HEK293 (cell line): ENCODE results near the gene CBLN1.

Experiments used
- CTCF ChIA-PET: fragments of 350-600 bp; formaldehyde crosslinking; extraction: SDS; loops from one replicate; lab custom pipeline; 2021; ENCODE audit warnings: antibody characterized with exemption; lab: Yijun Ruan, JAX
- POLR2A ChIA-PET: fragments of 300-600 bp; formaldehyde crosslinking; extraction: SDS; loops from one replicate; lab custom pipeline; 2020; ENCODE audit warnings: antibody characterized with exemption, inconsistent platforms; lab: Yijun Ruan, JAX
- H3K27ac ChIP-seq: fragments of 200-500 bp; sonication (Bioruptor generic); 2 replicates; pipeline ENCODE4 v1.5.1; 2014; ENCODE audit warnings: low read depth, low read length, control low read depth, inconsistent platforms; ENCODE audit errors: extremely low read depth
- H3K36me3 ChIP-seq, 2 experiments: fragments of 200-500 bp in 1 of 2; sonication (Bioruptor generic) in 1 of 2; 1 replicate in 1 of 2; 2 replicates in 1 of 2; pipeline ENCODE4 v1.5.1; 2014 to 2017; ENCODE audit warnings: inconsistent platforms in 2 of 2, low read length in 2 of 2; ENCODE audit not compliant: control insufficient read depth in 2 of 2, insufficient read depth in 1 of 2
- H3K4me1 ChIP-seq: fragments of 200-500 bp; sonication (Bioruptor generic); 2 replicates; pipeline ENCODE4 v1.5.1; 2014; ENCODE audit warnings: mild to moderate bottlenecking, low read length, inconsistent platforms; ENCODE audit not compliant: control insufficient read depth, insufficient read depth
- H3K4me3 ChIP-seq: 2 replicates; pipeline ENCODE4 v1.5.1; 2011; ENCODE audit warnings: low read depth, mild to moderate bottlenecking, control low read depth, low read length, moderate library complexity
- H3K9me3 ChIP-seq: fragments of 200-500 bp; sonication (Bioruptor generic); 2 replicates; pipeline ENCODE4 v1.5.1; 2014; ENCODE audit warnings: low read depth, low read length, inconsistent platforms; ENCODE audit not compliant: control insufficient read depth, insufficient read depth
- GFI1B ChIP-seq: fragments of 450-650 bp; formaldehyde crosslinking; IDR thresholded peaks from 2 replicates; pipeline ENCODE4 v1.5.1; 2016; ENCODE audit warnings: missing biosample characterization, missing genetic modification characterization
- GLI4 ChIP-seq: fragments of 450-650 bp; formaldehyde crosslinking; IDR thresholded peaks from 2 replicates; pipeline ENCODE4 v1.5.1; 2016; ENCODE audit warnings: missing biosample characterization, missing genetic modification characterization
- HOXD13 ChIP-seq: sonication (generic); formaldehyde crosslinking; IDR thresholded peaks from 2 replicates; pipeline ENCODE4 v1.8.0; 2022; ENCODE audit warnings: missing genetic modification reagents, borderline replicate concordance
- KLF1 ChIP-seq: fragments of 450-650 bp; formaldehyde crosslinking; IDR thresholded peaks from 2 replicates; pipeline ENCODE4 v1.5.1; 2016; ENCODE audit warnings: missing biosample characterization, missing genetic modification characterization
- PRDM1 ChIP-seq: fragments of 450-650 bp; formaldehyde crosslinking; IDR thresholded peaks from 2 replicates; pipeline ENCODE4; 2016; ENCODE audit warnings: missing biosample characterization, missing genetic modification characterization
- ZFP69B ChIP-seq: fragments of 450-650 bp; formaldehyde crosslinking; IDR thresholded peaks from 2 replicates; pipeline ENCODE4 v1.5.1; 2016; ENCODE audit warnings: missing biosample characterization, missing genetic modification characterization
- ZIC2 ChIP-seq: fragments of 450-650 bp; formaldehyde crosslinking; IDR thresholded peaks from 2 replicates; pipeline ENCODE4 v1.5.1; 2016; ENCODE audit warnings: missing biosample characterization, missing genetic modification characterization
- ZNF146 ChIP-seq: fragments of 450-650 bp; formaldehyde crosslinking; IDR thresholded peaks from 2 replicates; pipeline ENCODE4 v1.5.1; 2016; ENCODE audit warnings: missing biosample characterization, missing genetic modification characterization
- ZNF37A ChIP-seq: fragments of 450-650 bp; IDR thresholded peaks from 2 replicates; pipeline ENCODE4 v1.5.1; 2018; ENCODE audit warnings: missing biosample characterization, missing genetic modification characterization
- ZNF404 ChIP-seq: fragments of 450-650 bp; formaldehyde crosslinking; IDR thresholded peaks from 2 replicates; pipeline ENCODE4 v1.5.1; 2017; ENCODE audit warnings: missing biosample characterization, missing genetic modification characterization
- ZNF423 ChIP-seq: fragments of 450-650 bp; formaldehyde crosslinking; IDR thresholded peaks from 2 replicates; pipeline ENCODE4 v1.5.1; 2016; ENCODE audit warnings: missing biosample characterization, missing genetic modification characterization
- ZNF473 ChIP-seq: fragments of 450-650 bp; formaldehyde crosslinking; IDR thresholded peaks from 2 replicates; pipeline ENCODE4 v1.5.1; 2017; ENCODE audit warnings: missing biosample characterization, missing genetic modification characterization
- ZNF521 ChIP-seq: fragments of 450-650 bp; formaldehyde crosslinking; IDR thresholded peaks from 2 replicates; pipeline ENCODE4 v1.5.1; 2017; ENCODE audit warnings: missing biosample characterization, mild to moderate bottlenecking, missing genetic modification characterization
- ZNF544 ChIP-seq: fragments of 450-650 bp; formaldehyde crosslinking; IDR thresholded peaks from 2 replicates; pipeline ENCODE4 v1.5.0; 2017; ENCODE audit warnings: missing biosample characterization, missing genetic modification characterization
- ZNF585B ChIP-seq: fragments of 450-650 bp; formaldehyde crosslinking; IDR thresholded peaks from 2 replicates; pipeline ENCODE4 v1.5.1; 2016; ENCODE audit warnings: missing biosample characterization, missing genetic modification characterization
- TF ChIP-seq, protein P1 (sequence below): fragments of 450-650 bp; formaldehyde crosslinking; IDR thresholded peaks from 2 replicates; pipeline ENCODE4 v1.5.1; 2016; ENCODE audit warnings: missing biosample characterization, missing genetic modification characterization
- TF ChIP-seq, protein P2 (sequence below): fragments of 450-650 bp; formaldehyde crosslinking; IDR thresholded peaks from 2 replicates; pipeline ENCODE4 v1.5.1; 2016; ENCODE audit warnings: missing biosample characterization, missing genetic modification characterization
- TF ChIP-seq, protein P3 (sequence below): fragments of 450-650 bp; formaldehyde crosslinking; IDR thresholded peaks from 2 replicates; pipeline ENCODE4 v1.5.1; 2016; ENCODE audit warnings: missing biosample characterization, missing genetic modification characterization
- TF ChIP-seq, protein P4 (sequence below): fragments of 450-650 bp; formaldehyde crosslinking; IDR thresholded peaks from 2 replicates; pipeline ENCODE4 v1.5.1; 2016; ENCODE audit warnings: missing biosample characterization, missing genetic modification characterization
- TF ChIP-seq, protein P5 (sequence below): fragments of 450-650 bp; formaldehyde crosslinking; IDR thresholded peaks from 2 replicates; pipeline ENCODE4 v1.5.1; 2016; ENCODE audit warnings: missing biosample characterization, missing genetic modification characterization, low read depth
- TF ChIP-seq, protein P6 (sequence below): fragments of 450-650 bp; formaldehyde crosslinking; IDR thresholded peaks from 2 replicates; pipeline ENCODE4 v1.5.1; 2016; ENCODE audit warnings: missing biosample characterization, missing genetic modification characterization

Gene CBLN1

DNA sequence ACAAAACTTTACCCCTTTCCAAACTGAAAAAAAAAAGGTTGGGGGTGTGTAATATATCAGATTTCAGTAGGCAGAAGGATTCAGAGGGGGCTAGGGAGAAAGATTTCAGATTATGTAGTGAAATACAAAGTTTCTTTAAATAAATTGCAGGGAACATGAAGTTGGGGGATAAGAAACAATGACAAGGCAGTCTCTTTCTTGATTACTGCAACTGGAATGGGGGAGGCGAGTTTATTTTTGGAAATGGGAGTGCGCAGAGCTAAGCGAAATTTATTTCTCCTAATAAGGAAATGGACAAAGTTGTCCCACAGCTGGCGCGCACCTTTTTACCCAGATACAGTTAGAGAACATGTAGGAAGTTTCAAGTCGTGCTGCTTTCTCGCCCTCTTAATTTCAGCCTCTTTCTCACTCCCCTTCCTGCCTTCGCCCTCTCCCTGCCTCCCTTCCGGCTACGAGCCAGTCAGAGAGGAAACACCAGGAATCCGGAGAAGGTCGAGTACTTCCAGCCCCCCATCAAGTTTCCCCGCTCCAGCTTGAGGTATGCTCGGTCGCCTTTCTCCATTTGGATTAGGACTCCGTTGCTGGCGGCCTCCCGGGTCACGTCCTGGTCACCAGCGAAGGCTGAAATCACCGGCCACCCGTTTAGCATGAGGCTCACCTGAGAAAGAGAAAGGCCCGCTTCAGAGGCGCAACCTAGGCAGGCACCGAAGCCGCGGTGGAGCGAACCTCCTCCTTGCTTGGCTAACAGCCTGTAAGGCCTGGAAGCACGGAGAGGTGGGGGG, 2.5 kb downstream of the CBLN1 start:
- TF ChIP-seq ZNF423 (tag by site-specific recombination) (no peak), ZNF473 (no peak), HOXD13 (CRISPR knock-in tag) (no peak), GLI4 (tag by site-specific recombination) (no peak), ZIC2 (tag by site-specific recombination) (no peak), ZNF585B (no peak), ZNF404 (tag by site-specific recombination) (no peak), ZNF544 (no peak), PRDM1 (tag by site-specific recombination) (no peak)
- TF ChIP-seq, protein P1, sequence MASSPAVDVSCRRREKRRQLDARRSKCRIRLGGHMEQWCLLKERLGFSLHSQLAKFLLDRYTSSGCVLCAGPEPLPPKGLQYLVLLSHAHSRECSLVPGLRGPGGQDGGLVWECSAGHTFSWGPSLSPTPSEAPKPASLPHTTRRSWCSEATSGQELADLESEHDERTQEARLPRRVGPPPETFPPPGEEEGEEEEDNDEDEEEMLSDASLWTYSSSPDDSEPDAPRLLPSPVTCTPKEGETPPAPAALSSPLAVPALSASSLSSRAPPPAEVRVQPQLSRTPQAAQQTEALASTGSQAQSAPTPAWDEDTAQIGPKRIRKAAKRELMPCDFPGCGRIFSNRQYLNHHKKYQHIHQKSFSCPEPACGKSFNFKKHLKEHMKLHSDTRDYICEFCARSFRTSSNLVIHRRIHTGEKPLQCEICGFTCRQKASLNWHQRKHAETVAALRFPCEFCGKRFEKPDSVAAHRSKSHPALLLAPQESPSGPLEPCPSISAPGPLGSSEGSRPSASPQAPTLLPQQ = no peak
- TF ChIP-seq, protein P2, sequence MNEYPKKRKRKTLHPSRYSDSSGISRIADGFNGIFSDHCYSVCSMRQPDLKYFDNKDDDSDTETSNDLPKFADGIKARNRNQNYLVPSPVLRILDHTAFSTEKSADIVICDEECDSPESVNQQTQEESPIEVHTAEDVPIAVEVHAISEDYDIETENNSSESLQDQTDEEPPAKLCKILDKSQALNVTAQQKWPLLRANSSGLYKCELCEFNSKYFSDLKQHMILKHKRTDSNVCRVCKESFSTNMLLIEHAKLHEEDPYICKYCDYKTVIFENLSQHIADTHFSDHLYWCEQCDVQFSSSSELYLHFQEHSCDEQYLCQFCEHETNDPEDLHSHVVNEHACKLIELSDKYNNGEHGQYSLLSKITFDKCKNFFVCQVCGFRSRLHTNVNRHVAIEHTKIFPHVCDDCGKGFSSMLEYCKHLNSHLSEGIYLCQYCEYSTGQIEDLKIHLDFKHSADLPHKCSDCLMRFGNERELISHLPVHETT (tag by site-specific recombination) = no peak
- TF ChIP-seq, protein P3, sequence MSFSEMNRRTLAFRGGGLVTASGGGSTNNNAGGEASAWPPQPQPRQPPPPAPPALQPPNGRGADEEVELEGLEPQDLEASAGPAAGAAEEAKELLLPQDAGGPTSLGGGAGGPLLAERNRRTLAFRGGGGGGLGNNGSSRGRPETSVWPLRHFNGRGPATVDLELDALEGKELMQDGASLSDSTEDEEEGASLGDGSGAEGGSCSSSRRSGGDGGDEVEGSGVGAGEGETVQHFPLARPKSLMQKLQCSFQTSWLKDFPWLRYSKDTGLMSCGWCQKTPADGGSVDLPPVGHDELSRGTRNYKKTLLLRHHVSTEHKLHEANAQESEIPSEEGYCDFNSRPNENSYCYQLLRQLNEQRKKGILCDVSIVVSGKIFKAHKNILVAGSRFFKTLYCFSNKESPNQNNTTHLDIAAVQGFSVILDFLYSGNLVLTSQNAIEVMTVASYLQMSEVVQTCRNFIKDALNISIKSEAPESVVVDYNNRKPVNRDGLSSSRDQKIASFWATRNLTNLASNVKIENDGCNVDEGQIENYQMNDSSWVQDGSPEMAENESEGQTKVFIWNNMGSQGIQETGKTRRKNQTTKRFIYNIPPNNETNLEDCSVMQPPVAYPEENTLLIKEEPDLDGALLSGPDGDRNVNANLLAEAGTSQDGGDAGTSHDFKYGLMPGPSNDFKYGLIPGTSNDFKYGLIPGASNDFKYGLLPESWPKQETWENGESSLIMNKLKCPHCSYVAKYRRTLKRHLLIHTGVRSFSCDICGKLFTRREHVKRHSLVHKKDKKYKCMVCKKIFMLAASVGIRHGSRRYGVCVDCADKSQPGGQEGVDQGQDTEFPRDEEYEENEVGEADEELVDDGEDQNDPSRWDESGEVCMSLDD (tag by site-specific recombination) = no peak
- Histone ChIP-seq H3K4me1 (peaks cover 2% of the 10 kb centered on the region; the same call in 1 of the 2 replicates), H3K4me3 (no peak overlapping the region), H3K36me3 (no peaks in the 10 kb centered on the region), H3K27ac (no peak overlapping the region), H3K9me3 (no peaks in the 10 kb centered on the region)
- ChIA-PET CTCF (interaction anchor here (0.6 to 0.7 kb wide), 2 partner anchors 23 to 1405 kb away, joined by 3 read pairs; no protein-coding TSS in a partner anchor), POLR2A (no interaction called here)

DNA sequence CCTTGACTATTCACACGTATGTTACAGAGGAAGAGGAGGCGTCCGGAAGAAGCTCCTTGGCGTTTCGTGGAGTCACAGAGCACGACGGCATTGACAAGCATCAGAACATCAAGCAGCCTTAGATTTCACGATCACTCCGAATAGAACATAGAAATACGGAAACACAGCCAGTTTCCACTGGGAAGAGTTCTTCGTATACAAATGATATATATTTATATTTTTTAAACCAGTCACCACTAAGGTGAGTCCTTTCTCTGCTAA, 3.1 kb downstream of the CBLN1 start:
- no peak overlapping the region for H3K4me3 ChIP-seq
- peaks cover 2% of the 10 kb centered on the region; the same call in 1 of the 2 replicates for H3K4me1 ChIP-seq
- POLR2A ChIA-PET = no interaction called here
- no peak overlapping the region for H3K27ac ChIP-seq
- CTCF ChIA-PET = interaction anchor here (0.6 to 0.7 kb wide), 2 partner anchors 95 to 1405 kb away, joined by 3 read pairs; no protein-coding TSS in a partner anchor
- H3K9me3 ChIP-seq = no peaks in the 10 kb centered on the region
- H3K36me3 ChIP-seq = no peaks in the 10 kb centered on the region
- TF ChIP-seq HOXD13 (CRISPR knock-in tag) (no peak), ZFP69B (tag by site-specific recombination) (no peak), ZNF521 (no peak), KLF1 (tag by site-specific recombination) (no peak), ZNF146 (no peak), GFI1B (no peak), ZNF37A (tag by site-specific recombination) (no peak)
- TF ChIP-seq, protein P4, sequence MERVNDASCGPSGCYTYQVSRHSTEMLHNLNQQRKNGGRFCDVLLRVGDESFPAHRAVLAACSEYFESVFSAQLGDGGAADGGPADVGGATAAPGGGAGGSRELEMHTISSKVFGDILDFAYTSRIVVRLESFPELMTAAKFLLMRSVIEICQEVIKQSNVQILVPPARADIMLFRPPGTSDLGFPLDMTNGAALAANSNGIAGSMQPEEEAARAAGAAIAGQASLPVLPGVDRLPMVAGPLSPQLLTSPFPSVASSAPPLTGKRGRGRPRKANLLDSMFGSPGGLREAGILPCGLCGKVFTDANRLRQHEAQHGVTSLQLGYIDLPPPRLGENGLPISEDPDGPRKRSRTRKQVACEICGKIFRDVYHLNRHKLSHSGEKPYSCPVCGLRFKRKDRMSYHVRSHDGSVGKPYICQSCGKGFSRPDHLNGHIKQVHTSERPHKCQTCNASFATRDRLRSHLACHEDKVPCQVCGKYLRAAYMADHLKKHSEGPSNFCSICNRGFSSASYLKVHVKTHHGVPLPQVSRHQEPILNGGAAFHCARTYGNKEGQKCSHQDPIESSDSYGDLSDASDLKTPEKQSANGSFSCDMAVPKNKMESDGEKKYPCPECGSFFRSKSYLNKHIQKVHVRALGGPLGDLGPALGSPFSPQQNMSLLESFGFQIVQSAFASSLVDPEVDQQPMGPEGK (tag by site-specific recombination) = no peak
- TF ChIP-seq, protein P5, sequence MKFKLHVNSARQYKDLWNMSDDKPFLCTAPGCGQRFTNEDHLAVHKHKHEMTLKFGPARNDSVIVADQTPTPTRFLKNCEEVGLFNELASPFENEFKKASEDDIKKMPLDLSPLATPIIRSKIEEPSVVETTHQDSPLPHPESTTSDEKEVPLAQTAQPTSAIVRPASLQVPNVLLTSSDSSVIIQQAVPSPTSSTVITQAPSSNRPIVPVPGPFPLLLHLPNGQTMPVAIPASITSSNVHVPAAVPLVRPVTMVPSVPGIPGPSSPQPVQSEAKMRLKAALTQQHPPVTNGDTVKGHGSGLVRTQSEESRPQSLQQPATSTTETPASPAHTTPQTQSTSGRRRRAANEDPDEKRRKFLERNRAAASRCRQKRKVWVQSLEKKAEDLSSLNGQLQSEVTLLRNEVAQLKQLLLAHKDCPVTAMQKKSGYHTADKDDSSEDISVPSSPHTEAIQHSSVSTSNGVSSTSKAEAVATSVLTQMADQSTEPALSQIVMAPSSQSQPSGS (tag by site-specific recombination) = no peak
- TF ChIP-seq, protein P6, sequence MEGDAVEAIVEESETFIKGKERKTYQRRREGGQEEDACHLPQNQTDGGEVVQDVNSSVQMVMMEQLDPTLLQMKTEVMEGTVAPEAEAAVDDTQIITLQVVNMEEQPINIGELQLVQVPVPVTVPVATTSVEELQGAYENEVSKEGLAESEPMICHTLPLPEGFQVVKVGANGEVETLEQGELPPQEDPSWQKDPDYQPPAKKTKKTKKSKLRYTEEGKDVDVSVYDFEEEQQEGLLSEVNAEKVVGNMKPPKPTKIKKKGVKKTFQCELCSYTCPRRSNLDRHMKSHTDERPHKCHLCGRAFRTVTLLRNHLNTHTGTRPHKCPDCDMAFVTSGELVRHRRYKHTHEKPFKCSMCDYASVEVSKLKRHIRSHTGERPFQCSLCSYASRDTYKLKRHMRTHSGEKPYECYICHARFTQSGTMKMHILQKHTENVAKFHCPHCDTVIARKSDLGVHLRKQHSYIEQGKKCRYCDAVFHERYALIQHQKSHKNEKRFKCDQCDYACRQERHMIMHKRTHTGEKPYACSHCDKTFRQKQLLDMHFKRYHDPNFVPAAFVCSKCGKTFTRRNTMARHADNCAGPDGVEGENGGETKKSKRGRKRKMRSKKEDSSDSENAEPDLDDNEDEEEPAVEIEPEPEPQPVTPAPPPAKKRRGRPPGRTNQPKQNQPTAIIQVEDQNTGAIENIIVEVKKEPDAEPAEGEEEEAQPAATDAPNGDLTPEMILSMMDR (tag by site-specific recombination) = no peak
